GM12864 (cell line): ENCODE data around the gene LAGE3.

ENCODE experiments used
- DNase-seq: peaks from one replicate; pipeline ENCODE4 v3.0.0-alpha.2; 2011; ENCODE audit warnings: low read depth
- H3K4me3 ChIP-seq: 2 replicates; pipeline ENCODE4 v1.5.1; 2011; ENCODE audit warnings: mild to moderate bottlenecking, low read depth, low read length, control low read depth
- TF ChIP-seq, protein P1 (sequence below): IDR thresholded peaks from 2 replicates; pipeline ENCODE4 v1.5.1; 2011; ENCODE audit warnings: low read depth, mild to moderate bottlenecking, moderate library complexity, low read length, control low read depth, inconsistent platforms; ENCODE audit errors: missing control alignments

The LAGE3 gene

DNA sequence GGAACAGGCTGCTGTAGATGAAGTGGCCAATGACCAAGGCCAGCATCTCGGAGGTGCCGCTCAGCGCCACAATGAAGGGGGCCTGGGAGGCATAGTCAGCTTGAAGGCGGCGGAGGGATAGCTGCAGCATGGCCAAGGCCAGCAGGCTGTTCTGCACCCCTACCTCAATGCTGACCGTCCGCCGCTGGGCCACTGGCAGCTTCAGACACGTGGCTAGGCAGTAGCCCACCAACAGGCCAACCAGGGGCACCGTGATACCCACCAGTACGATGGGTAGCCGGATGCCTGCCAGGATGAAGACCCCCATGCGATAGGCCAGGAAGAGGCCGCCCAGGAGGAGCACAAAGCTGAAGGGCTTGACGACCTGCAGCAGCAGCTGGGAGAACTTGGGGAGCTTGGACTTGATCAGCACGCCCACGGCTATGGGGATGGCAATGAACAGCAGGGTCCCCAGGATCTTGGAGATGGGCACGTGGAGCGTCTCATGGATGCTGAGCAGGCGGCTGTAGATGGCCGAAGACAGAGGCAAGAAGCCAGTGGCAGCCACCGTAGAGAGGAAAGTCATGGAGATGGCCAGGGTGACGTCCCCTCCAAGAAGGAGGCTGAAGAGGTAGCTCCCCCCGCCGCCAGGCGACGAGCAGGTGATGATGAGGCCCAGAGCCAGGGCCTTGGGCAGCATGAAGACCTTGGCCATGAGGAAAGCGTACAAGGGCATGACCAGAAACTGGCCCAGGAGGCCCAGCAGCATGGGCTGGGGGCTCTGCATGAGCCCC is 8.6 kb upstream of the LAGE3 start:
- DNase-seq: no peak
- H3K4me3 ChIP-seq: no peak overlapping the region
- TF ChIP-seq, protein P1, sequence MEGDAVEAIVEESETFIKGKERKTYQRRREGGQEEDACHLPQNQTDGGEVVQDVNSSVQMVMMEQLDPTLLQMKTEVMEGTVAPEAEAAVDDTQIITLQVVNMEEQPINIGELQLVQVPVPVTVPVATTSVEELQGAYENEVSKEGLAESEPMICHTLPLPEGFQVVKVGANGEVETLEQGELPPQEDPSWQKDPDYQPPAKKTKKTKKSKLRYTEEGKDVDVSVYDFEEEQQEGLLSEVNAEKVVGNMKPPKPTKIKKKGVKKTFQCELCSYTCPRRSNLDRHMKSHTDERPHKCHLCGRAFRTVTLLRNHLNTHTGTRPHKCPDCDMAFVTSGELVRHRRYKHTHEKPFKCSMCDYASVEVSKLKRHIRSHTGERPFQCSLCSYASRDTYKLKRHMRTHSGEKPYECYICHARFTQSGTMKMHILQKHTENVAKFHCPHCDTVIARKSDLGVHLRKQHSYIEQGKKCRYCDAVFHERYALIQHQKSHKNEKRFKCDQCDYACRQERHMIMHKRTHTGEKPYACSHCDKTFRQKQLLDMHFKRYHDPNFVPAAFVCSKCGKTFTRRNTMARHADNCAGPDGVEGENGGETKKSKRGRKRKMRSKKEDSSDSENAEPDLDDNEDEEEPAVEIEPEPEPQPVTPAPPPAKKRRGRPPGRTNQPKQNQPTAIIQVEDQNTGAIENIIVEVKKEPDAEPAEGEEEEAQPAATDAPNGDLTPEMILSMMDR: no peak

DNA sequence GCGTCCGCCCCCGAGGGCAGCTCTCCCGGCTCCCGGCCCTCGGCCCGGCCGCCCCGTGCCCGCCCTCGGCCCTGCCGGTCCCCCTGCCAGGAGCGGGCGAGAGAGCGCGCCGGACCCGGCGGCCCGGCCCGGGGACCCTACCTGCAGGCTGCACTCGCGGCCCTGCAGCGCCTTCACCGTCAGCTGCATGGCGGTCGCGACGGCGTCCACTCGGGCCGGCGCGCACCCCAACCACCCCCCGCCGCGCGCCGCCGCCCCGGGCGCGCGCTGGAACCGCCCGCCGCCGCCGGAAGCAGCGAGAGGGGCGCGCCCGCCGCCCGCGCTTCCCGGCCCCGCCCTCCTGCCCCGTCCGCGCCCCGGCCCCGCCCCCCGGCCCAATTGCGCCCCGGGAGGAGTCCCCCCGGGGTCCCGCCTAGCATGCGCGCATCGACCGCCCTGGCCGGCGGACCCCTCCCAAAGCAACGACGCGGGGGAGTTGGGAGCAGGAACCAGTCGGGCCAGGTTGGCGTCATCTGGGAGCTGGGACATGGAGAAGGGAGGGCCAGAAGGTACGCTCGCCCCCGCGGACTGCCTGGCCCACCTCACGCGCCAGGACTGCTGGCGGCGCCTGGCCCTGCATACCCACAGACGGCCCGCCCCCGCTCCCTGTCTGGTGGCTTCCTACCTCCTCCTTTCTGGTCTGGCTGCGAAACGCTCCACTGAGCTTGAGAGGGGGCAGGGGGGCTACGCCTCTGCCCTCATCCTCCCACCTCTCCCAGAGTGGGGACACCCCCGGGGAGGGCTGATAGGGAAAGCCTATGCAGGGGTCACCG is 7.5 kb upstream of the LAGE3 start, which contains the start of gene UBL4A:
TSS of gene UBL4A (minus strand) at position 220 of the 812 bp plus-strand sequence. CDS start at position 189, 31 bp downstream.
- TF ChIP-seq, protein P1: no peak
- H3K4me3 ChIP-seq: peak within 1 kb of the TSS; percentile 81
- DNase-seq: no peak

DNA sequence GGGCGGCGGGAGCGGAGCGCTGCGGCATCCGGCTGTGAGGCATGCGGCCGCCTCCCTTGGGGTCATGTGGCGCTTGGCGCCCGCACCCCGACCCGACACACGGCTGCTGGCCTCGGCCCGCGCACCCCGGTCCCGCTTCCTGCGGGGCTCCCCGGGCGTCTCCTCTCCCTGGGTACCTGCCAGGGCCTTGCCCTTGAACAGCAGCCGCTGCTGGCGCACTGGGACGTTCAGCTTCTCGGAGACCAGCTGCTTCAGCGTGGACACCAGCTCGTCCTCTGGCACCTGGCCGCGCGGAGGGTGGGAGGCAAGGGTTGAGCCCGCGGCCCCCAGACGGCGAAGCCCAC is 6.9 kb upstream of the LAGE3 start:
- peak overlapping the region; percentile 81 for H3K4me3 ChIP-seq
- TF ChIP-seq, protein P1: no peak
- DNase-seq: no peak

DNA sequence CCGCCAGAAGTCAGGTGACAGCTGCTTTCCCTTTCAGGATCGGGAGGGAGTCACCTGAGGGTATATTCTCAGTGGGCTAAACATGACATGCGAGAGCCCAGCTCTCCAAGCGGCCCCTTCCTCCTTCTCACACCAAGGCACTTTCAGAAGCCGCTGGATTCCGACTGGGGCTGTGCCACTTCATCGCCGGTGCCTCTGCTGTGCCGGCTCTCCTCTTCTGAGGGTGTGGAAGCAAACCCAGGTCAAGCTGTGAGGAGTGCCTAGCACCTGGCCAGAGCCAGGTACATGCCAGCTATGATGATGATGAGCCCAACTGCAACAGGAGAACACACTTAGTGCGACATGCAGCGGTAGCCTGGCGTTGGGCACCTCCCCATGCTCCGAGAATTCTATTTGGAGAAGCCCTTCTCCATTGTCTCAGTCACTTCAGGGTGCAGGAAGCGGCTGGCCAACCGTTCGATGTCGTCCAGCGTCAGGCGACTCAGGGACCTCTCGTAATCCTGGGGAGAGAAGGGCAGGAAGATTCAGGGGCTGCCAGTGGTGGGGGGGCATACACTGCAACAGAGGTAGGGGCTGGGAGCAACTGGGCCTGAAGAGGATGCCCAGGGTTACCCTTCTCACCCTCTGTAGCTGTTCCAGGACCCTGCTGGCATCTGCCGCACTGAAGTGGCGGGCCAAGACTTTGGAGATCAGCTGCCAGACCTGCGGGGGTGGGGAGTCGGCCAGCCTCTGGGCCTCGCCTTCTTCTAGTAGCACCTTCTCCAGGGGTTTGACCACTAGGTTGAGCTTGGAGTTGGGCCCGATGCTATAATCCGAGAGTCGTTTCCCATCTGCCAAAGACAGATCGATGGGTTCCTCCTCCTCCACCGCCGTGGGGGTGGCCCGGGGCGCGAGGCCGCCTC is 6.3 kb upstream of the LAGE3 start:
- no peak for DNase-seq
- peak overlapping the region; percentile 81 for H3K4me3 ChIP-seq
- TF ChIP-seq, protein P1: no peak

DNA sequence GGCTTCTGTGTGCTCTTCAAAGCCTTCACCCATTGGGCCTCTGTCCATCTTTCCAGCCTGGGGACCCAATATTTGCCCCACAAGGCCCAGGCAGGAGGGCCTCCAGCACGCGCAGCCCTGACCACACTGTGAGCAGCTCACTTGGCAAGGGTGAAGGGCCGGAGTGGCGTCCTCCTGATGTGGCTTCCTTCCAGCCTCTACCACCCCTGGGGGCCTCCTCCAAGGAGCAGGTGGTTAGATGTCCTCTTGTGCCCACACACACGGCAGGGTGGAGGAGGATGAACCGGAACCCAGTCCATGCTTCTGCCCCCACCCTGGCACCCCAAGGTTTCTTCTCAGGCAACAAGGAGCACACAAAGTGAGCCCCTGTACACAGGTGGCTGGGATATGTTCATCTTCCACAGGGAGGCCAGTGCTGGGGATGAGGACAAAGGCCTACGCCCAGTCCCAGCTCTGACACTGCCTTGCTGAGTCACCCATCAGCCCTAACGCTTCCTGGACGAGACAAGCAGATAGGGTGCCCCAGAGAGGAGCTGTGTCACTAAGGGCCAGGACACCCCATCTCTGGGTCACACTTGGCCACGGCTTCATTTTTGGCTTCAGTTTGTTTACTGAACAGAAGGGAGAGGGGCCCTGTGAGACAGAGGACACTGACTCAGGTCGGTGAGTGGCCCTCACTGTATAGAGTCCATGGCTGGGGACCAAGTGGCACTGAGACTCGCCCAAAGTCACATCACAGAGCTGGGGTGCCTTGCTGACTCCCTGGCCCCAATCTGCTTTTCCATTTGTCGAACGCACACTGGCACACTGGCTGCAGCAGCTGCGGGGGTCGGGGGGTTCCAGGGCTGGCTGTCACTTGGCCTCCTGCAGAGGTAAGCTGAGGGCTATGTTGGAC is 5.4 kb upstream of the LAGE3 start:
- H3K4me3 ChIP-seq: no peak overlapping the region; the same call in 1 of the 2 replicates
- TF ChIP-seq, protein P1: no peak
- DNase-seq: no peak

DNA sequence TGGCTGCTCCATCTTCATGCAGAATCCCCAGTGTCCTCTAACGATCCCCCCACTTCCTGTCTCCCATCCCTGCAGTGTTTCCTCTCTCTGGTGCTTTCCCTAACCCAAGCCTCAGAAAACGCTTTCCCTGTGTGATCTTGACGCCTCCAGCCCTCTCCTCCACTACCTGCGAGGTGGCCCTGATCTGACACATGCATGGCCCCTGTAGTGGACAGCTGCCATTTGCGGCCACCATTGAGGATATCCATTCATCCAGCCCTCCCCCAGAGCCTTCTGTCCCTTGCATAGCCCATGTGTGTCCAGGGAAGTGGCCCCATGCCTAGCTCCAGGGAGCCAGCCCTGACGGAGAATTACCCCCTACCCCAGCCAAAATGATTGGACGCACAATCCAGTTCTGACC is 4.2 kb upstream of the LAGE3 start:
- H3K4me3 ChIP-seq: no peak overlapping the region
- DNase-seq: no peak
- TF ChIP-seq, protein P1: no peak
